ENCODE data around the gene TOMM34. TPM values are rescaled to one million over a fixed set of nuclear protein-coding genes. Genes with fewer than 3 reads are reported as not detected.

Gene TOMM34
- total RNA-seq, 1 donor from 2014 or later: 4.8 TPM

DNA sequence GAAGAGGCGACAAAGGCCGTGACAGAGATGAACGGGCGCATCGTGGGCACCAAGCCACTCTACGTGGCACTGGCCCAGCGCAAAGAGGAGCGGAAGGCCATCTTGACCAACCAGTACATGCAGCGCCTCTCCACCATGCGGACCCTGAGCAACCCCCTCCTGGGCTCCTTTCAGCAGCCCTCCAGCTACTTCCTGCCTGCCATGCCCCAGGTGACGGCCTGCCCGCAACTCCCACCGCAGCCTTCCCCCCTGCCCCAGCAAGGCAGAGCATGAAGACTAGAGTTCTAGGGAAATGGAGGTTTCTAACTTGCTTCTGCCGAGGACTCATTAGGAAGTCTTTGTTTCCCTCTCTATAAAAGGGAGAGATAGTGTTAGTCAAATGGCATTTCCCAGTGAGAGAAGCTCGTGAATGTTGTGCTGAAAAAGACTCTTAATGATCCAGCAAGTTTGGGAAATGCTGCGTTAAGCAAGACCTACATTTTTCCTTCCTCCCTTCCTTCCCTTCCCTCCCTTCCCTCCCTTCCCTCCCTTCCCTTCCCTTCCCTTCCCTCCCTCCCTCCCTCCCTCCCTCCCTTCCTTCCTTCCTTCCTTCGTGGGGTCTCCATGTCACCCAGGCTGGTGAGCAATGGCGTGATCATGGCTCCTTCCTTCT, 29.6 kb downstream of the TOMM34 start:
- DNase-seq: no peak

DNA sequence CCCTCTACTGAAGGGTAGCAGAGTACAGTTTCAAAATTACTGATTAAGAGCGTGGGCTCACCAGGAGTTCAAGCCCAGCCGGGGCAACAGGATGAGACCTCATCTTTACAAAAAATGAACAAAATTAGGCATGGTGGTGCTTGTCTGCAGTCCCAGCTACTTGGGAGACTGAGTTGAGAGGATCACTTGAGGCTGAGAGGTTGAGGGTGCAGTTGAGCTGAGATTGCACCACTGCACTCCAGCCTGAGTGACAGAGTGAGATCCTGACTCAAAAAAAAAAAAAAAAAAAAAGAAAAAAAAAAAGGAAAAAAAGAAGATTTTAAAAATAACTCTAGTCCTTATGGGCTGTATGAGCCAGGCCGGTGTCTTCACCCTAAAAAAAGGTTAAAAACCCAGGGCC, 31.6 kb downstream of the TOMM34 start:
- DNase-seq: no peak

DNA sequence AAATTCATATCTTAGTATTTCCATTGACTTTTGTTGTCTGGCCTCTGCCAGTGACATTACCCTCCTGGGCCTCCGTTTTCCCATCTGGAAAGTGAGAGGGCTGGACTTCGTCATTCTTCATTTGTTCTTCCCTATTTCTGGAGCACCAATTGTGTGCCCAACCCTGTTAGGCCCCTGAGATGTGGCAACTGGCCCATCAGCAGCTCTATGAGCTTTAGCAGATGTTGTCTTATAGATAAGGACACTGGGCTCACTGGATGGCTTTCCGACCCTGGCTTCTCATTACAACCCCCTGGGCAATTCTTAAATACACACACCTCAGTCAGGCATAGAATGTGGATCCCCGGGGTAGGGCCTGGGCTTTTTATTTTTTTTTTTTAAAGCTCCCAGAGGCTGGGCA, 35.7 kb downstream of the TOMM34 start:
- DNase-seq: no peak

DNA sequence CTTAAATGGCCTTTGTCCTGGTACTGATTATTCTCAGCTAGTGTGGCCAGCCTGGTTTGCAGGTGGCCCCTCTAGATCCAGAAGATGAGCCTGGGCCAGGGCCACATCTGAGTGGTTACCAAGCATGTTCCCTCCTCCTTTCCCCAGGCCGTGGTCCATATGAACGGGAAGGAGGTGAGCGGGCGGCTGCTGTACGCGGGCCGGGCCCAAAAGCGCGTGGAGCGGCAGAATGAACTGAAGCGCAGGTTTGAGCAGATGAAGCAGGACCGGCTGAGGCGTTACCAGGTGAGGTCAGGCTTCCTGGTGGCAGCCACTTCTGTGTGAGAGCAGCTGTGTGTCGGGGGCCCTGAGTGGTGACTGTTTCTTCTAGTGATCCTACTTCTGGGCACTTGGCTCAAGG, 38.8 kb downstream of the TOMM34 start:
- DNase-seq: no peak

DNA sequence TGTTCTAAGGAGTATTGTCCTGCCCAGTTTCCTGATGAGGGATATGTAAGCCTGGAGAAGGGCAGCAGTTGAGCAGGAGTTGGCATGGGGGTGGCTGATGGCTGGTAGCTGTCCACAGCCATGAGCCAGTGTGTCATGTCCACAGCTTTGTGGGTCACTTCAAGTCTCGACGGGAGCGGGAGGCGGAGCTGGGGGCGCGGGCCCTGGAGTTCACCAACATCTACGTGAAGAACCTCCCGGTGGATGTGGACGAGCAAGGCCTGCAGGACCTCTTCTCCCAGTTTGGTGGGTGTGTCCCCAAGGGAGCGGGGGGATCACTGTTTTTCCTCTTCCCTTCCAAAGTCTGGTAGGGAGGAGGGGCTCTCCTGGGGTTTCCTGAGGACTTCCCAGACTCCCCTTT, 41.4 kb downstream of the TOMM34 start:
- DNase-seq: no peak

DNA sequence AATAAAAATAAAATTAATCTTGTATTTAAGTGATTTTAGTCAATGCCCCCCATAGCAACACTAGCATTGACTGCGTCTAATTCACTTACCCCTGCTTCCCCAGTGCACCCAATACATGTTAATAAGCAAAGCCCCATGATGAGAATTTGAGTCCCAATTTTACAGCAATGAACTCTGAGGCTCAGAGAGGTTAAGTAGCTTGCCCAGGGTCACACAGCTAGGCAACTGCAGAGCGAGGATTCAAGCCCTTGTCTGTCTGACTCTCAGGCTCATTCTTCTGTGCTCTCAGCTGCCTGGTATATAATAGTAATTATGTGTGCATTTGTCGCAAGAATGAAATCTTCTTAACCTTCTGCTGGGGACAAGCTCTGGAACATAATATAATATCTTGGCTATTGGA, 41.9 kb downstream of the TOMM34 start:
- no peak for DNase-seq

DNA sequence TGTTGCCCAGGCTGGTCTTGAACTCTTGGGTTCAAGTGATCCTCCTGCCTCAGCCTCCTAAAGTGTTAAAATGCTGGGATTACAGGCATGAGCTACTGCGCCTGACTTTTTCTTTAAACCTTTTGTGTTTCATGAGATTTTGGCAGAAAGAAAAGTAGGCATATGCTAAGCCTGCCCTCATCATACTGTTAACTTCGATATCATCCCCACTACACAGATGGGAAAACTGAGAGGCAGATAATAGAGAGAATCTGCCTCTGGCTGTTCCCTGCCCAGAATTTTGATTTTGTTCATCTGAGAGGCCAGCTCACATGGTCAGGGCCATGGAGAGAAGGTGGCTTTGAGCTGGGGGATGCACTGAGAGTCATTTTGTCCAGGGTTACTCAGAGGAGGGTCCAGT, 42.8 kb downstream of the TOMM34 start:
- no peak for DNase-seq

DNA sequence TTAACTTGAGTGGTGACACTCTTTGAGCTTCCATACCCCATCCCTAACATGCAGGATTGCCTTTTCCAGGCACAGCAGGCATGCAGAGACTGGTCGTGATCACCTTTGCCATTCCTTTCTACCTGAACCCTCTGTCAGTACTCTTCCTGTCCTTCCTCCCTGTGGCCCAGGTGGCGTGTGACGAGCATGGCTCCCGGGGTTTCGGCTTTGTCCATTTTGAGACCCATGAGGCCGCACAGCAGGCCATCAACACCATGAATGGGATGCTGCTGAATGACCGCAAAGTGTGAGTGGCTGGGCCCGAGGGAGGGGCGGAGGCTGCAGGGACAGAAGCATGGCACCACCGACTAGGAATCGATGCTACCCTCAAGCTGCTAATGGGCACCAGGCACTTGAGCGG, 43.6 kb downstream of the TOMM34 start:
- DNase-seq: no peak

DNA sequence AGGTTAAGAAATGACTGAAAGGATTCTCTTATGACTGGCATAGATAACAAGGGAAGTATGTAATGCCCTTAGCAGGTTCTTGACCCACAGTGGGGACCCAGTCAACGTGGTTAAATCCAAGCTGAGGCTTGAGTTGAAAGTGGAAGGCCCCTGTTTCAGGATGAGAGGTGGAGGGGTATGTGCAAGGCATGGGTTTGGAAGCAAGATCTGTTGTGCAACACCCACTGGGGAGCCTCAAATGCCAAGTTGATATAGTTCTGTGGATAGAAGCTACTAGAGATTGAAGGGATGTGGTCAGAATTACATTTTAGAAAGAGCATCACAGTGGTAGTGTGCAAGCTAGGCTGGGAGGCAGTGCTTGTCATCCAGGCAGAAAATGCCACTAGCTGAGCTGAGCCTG, 45.3 kb downstream of the TOMM34 start:
- no peak for DNase-seq

DNA sequence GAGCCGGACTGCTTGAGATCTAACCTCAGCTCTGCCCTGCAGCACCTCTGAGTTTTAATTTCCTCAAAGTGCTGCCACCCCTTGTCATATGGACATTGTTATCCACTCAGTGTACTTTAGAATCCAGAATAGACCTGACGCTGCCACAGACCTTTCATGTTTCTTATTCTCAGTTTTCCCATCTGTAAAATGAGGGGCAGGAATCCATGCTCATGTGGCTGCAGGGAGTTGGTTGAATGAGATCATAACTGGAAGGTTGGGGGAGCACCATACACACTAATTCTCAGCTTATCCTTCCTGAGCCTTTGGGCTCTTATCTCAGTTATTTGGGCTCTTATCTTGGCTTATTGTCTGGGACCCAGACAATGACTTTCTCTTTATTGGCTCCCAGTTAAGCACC, 48.0 kb downstream of the TOMM34 start:
- no peak for DNase-seq

DNA sequence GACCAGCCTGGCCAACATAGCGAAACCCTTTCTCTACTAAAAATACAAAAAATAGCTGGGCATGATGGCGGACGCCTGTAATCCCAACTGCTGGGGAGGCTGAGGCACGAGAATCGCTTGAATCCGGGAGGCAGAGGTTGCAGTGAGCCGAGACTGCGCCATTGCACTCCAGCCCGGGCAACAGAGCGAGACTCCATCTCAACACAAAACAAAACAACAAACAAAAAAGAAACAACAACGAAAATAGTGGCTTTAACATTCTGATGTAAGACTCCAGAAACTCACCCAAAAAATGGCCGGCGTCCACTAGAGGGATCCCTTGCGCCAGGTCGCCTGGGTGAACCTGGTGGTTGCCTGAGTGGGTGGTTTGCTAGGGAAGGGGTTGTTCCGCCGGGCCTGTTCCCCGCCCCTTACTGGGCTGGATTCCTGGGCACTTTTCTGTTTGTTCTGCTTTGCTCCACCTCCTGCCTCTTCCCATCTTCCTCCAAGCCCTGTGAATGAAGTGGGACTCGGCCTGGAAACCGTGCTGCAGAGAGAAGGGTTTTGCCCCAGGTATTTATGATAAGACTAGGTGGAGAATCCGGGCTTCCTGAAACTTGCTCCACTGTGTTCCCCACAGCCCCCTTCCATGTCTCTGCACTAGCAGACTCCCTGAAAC, 48.8 kb downstream of the TOMM34 start:
- no peak for DNase-seq

DNA sequence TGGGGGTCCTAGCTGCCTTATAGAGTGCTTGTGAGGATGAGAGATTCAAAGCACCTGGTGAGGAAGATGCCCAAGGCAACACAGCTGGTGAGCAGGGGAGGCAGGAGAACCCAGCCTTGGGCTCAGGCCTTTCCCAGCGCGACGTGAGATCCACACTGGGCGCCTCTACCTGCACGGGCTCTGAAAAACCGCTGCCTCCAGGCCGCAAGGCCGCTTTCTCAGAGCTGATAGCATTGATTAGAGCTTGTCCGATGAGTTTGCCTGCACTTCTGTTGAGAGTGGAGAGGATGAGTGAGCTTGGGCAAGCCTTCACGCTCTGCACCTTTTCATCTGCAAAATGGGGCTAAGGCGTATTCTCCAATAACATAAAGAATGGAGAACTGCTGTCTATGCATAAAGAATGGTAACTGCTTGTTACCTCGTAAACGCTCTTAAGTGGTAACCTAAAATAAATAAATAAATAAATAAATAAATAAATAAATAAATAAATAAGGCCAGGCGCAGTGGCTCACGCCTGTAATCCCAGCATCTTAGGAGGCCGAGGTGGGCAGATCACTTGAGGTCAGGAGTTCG, 49.4 kb downstream of the TOMM34 start:
- no peak for DNase-seq

DNA sequence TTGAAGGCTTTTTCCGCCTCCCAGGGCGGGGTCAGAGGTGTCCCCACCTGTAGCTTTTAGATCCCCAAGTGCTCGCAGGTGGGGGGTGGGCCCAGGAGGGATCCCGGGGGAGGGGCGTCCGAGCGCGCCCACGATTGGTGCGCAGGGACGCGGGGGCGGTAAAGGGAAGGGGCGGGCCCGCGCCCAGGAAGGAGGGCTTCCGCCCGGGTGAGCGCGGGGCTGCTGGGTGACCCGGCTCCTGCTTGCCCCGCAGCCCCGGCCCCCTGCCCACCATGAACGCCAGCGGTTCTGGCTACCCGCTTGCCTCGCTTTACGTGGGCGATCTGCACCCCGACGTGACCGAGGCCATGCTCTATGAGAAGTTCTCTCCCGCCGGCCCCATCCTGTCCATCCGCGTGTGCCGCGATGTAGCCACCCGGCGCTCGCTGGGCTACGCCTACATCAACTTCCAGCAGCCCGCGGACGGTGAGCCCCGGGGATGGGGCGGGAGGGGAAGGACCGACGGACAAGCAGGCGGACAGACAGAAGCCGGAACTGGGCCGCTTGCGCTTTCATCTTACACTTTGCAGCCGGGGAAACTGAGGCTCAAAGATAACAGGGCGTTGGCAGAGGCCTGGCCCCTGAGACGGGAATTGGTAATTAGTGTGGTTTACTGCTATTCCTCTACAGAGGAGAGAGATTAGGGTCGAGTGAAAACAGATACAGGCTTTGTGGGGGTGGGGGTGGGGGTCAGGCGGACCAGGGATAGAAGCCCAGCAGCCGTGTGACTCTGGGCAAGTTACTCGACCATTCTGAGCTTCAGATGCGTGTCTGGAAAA, 50.1 kb downstream of the TOMM34 start, which contains the start of gene PABPC1L:
TSS of gene PABPC1L (plus strand) at position 189 of the 818 bp plus-strand sequence. CDS start at position 273, 84 bp downstream.
- no peak for DNase-seq

DNA sequence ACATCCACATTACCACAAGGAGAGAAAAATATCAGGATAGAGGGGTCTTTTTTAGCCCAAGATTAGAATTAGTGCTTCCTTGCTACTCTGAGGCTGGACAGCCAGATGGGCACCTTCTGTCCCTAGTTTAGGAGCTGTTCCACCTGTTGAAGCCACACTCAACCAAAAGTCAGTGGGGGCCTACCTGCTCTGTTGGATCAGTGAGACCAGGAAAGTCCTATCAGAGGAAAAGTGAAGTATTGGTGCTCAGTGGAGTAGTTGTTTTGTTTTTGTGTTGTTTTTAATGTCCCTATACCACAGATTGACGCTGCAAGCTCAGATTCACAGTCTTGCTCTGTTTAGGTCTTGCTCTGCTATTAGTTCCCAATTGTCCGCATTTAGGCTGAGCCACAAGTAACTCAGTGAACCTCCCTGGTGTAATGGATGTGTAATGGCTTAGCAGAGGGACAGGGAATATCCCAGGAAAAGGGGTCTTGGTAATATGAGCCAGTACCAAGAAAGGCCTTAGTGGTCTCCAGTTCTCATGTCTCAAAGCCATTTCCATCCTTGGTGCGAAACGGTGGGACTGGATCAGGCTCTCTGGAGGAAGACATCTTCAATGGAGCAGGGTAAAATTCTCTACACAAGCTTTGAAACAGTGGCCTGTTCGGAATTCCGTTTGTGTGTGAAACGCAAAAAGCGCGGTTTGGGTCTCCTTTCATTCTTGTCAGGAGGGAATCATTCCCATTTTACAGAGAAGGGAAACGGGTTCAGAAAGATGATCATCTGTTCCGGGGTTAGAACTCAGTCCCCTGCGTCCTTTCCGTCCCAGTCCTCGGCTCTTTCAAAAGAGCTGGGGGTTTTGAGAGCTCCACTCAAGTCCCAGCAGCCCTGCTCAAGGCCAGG, 51.0 kb downstream of the TOMM34 start:
- no peak for DNase-seq

DNA sequence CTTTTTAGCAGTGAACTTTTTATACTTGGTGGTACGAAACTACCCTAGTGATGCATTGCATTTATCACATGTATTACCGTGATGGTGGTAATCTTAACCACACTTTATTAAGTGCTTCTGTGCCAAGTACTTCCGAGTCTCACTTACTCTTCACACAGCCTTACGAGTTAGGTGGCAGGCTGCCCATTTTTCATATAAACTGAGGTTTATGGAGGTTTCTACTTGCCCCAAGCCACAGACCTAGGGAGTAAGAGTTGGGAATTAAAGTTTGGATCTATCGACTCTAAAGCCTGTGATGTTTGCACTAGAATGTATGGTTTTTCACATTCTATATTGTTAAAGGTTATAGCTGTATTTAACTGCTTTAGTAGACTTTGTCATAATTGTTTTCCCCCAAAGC, 55.8 kb downstream of the TOMM34 start:
- no peak for DNase-seq

DNA sequence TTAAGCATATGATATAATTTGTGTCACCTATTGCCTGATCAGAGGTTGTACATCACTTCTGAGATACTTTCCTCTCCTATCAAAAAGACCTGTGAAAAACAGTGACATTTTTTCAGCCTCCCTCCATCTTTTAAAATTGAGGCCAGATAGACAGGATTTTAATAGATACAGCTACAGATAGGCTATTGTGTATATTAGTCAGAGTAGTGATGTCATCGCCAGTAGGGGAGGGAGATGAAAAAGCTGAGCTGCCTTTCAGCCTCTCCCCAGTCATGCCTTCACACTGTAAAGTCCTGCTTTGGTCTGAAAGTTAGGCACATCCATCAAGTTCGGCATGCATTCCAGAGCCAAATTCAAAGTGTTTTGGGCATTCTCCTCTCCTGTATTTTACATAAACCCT, 58.2 kb downstream of the TOMM34 start:
- DNase-seq: no peak

DNA sequence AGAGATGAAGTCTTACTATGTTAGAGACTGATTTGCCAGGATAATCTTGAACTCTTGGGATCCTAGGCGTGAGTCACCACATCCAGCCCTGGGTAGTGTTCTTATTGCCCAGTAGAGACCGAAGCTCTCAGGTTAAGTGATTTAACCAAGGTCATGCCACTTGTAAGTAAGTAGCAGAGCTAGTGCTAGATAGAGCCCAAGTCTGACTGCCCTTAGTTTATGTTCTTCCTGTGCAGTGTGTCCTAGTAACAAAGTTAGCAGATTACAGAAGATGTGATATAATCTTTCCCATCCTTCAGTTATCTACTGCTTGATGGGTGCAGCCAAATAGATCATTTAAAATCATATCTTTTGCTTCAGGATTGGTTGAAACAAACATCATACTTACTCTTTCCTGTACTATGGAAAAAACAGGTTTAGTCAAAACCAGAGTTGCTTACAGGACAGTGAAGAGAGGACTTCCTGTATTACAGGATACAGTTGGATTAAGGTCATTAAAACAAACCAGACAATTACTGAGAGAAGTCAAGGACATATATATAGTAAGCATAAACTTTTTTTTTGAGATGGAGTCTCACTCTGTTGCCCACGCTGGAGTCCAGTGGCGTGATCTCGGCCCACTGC, 59.9 kb downstream of the TOMM34 start:
- no peak for DNase-seq

DNA sequence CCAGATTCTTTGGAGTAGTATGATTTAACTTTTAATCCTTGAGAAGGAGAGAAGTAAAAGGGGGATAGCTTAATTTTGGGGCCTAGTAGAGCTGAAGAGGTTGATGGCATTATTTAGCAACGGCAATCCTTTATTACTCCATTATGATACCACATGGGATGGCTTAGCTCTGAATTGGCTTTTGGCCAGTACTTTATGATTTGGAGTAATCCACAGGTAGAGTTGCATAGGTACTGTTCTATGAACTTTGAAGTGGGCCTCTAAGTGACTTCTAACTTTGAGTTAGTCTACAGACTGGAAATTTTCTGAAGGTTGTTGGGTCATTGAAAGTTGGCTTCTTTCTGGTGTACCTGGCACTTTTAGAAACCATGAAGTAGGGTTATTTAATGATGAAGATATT, 63.1 kb downstream of the TOMM34 start:
- no peak for DNase-seq

DNA sequence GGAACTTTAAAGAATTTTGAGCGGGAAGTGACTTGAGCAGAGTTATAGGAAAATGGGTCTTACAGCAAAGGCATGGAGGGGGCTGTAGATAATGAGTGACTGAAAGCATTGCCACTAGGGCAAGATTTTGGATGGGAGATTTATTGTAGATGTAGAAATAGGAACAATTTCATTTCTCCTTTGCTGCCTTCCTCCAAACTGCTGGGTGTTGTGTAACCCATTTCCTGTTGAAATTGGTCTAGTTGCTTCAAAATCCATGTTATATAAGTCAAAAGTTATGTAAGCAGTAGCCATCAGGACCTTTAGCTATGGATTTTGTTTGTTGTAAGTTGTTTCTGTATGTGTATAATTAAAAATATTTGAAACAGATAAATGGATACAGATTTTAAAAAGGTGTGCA, 63.6 kb downstream of the TOMM34 start:
- no peak for DNase-seq

DNA sequence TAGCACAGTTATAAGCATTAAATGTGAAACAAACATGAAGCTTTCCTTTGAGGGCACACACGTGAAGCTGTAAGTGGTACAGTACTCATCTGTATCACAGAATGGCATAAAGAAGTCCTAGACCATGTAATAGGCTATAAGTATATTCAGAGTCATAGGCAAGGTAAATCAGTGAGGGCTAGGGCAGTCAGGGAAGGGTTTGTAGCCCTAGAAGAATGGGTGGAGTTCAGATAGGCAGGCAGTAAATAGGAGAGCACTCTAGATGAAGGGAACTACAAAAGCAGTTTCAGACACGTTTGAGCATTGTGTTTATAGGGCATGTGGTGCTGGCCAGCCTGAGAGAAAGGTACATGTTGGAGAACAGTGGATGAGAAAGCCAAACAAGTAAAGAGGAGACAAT, 65.2 kb downstream of the TOMM34 start:
- DNase-seq: no peak
